Liver (tissue), 9 donors: ENCODE data around the gene FASN. TPM values are rescaled to one million over a fixed set of nuclear protein-coding genes. Genes with fewer than 3 reads are reported as not detected.

Experiments
- DNase-seq: peaks from one replicate; pipeline ENCODE4 v3.0.0-alpha.2; 2017; ENCODE audit warnings: low spot score
- H3K27ac ChIP-seq, 2 donors: one replicate each; pipeline ENCODE4 v1.7.0; 2013; ENCODE audit warnings: inconsistent platforms in 2 of 2, low read length in 2 of 2, control low read depth in 1 of 2, low read depth in 1 of 2, mild to moderate bottlenecking in 1 of 2
- H3K27me3 ChIP-seq, 4 donors: one replicate each; pipeline versions ENCODE4 v1.6.1 to v1.7.0; 2013; ENCODE audit warnings: low read length in 3 of 4, inconsistent platforms in 1 of 4, mild to moderate bottlenecking in 1 of 4, moderate library complexity in 1 of 4; ENCODE audit not compliant: control insufficient read depth in 4 of 4, insufficient read depth in 4 of 4
- H3K36me3 ChIP-seq, 4 donors: one replicate each; pipeline versions ENCODE4 v1.6.1 to v1.7.0; 2013; ENCODE audit warnings: low read length in 3 of 4, mild to moderate bottlenecking in 3 of 4, low read depth in 1 of 4, moderate library complexity in 1 of 4; ENCODE audit not compliant: control insufficient read depth in 4 of 4, insufficient read depth in 3 of 4
- H3K4me1 ChIP-seq, 4 donors: one replicate each; pipeline versions ENCODE4 v1.6.1 to v1.7.0; 2013; ENCODE audit warnings: low read length in 3 of 4, mild to moderate bottlenecking in 3 of 4, moderate library complexity in 1 of 4; ENCODE audit not compliant: control insufficient read depth in 4 of 4, insufficient read depth in 4 of 4
- H3K4me3 ChIP-seq, 3 donors: one replicate each; pipeline versions ENCODE4 v1.6.1 to v1.7.0; 2013; ENCODE audit warnings: low read length in 3 of 3, control low read depth in 1 of 3, low read depth in 1 of 3, mild to moderate bottlenecking in 1 of 3
- H3K9ac ChIP-seq, 2 donors: one replicate each; pipeline ENCODE4 v1.7.0; 2013; ENCODE audit warnings: low read length in 2 of 2, mild to moderate bottlenecking in 2 of 2, moderate library complexity in 2 of 2, control low read depth in 1 of 2, low read depth in 1 of 2
- H3K9me3 ChIP-seq, 4 donors: one replicate each; pipeline versions ENCODE4 v1.6.1 to v1.7.0; 2013; ENCODE audit warnings: low read length in 3 of 4; ENCODE audit not compliant: control insufficient read depth in 4 of 4
- EGR1 ChIP-seq, 2 donors: IDR thresholded peaks; 2 replicates each; pipeline ENCODE4 v1.6.1; 2016 to 2018; ENCODE audit warnings: antibody characterized with exemption in 2 of 2, low read depth in 2 of 2
- FOXA2 ChIP-seq: IDR thresholded peaks from 2 replicates; pipeline ENCODE4 v1.6.1; 2016; ENCODE audit warnings: antibody characterized with exemption
- GABPA ChIP-seq, 2 donors: IDR thresholded peaks in 1 of 2; conservative IDR thresholded peaks in 1 of 2; 2 replicates each; pipeline ENCODE4 v1.6.1; 2016; ENCODE audit warnings: antibody characterized with exemption in 2 of 2, mild to moderate bottlenecking in 1 of 2, moderate library complexity in 1 of 2
- NR2F2 ChIP-seq: IDR thresholded peaks from 2 replicates; pipeline ENCODE4 v1.6.1; 2016; ENCODE audit warnings: antibody characterized with exemption
- RAD21 ChIP-seq, 2 donors: IDR thresholded peaks; 2 replicates each; pipeline ENCODE4 v1.6.1; 2016; ENCODE audit warnings: antibody characterized with exemption in 2 of 2, mild to moderate bottlenecking in 2 of 2
- REST ChIP-seq: IDR thresholded peaks from 2 replicates; pipeline ENCODE4 v1.6.1; 2016; ENCODE audit warnings: antibody characterized with exemption, mild to moderate bottlenecking
- RXRA ChIP-seq, 2 donors: IDR thresholded peaks; 2 replicates each; pipeline ENCODE4 v1.6.1; 2017 to 2018; ENCODE audit warnings: antibody characterized with exemption in 2 of 2, mild to moderate bottlenecking in 1 of 2
- SP1 ChIP-seq: IDR thresholded peaks from 2 replicates; pipeline ENCODE4 v1.6.1; 2018; ENCODE audit warnings: antibody characterized with exemption, mild to moderate bottlenecking
- TAF1 ChIP-seq: conservative IDR thresholded peaks from 2 replicates; pipeline ENCODE4 v1.6.1; 2016; ENCODE audit warnings: antibody characterized with exemption, mild to moderate bottlenecking
- YY1 ChIP-seq: IDR thresholded peaks from 2 replicates; pipeline ENCODE4 v1.6.1; 2016; ENCODE audit warnings: antibody characterized with exemption, mild to moderate bottlenecking
- ZBTB33 ChIP-seq: IDR thresholded peaks from 2 replicates; pipeline ENCODE4 v1.6.1; 2016; ENCODE audit warnings: antibody characterized with exemption
- WGBS: extraction: QIAGEN DNeasy Blood & Tissue Kit; methylation state at CpG from one replicate; pipeline ENCODE4 v1.1.7; 2013; 5-methylcytosine and 5-hydroxymethylcytosine counted together
- polyA plus RNA-seq, 2 donors: library from polyadenylated mRNA; stranded (reverse) in 1 of 2; unstranded in 1 of 2; fragments of 200-250 nt in 1 of 2; fragments of >200 nt in 1 of 2; fragmentation: Nextera tagmentation in 1 of 2; extraction: Ambion mirVana in 1 of 2; gene quantifications; one replicate each; pipeline versions ENCODE4 v1.2.1 to v1.2.3, GENCODE V29; 2013 to 2015
- total RNA-seq, 2 donors: library from RNA; depleted of rRNA; stranded (reverse); fragments of >200 nt; gene quantifications; one replicate each; pipeline ENCODE4 v1.2.3, GENCODE V29; 2014
- TF ChIP-seq, protein P1 (sequence below): fragments of 150-350 bp; IDR thresholded peaks from 2 replicates; pipeline ENCODE4 v1.5.1; 2017; ENCODE audit warnings: improper control_type of control experiment, low read depth, low read length; ENCODE audit not compliant: missing input control
- donor health status: healthy.
- donor health status: healthy.
- donor health status: healthy.
- donor health status: healthy.
- donor health status: healthy.

FASN gene
- total and polyA plus RNA-seq, 4 donors = 53.1 to 229 (median 130) TPM

- TF ChIP-seq REST (no peak), NR2F2 (no peak)
Measured at GRCh38 chr17:82059272-82060000, 38.6 kb downstream of the FASN start (continued).

GRCh38 chr17:82058855-82059249 lies 39.2 kb downstream of the FASN start:
- Histone ChIP-seq H3K27ac (no peak overlapping the region), H3K9me3 (no peaks in the 10 kb centered on the region), H3K4me1 (peaks cover 3 to 14% (median 8%) of the 10 kb centered on the region in 4 donors), H3K36me3 (peaks cover 6 to 79% (median 32%) of the 10 kb centered on the region in 4 donors), H3K4me3 (no peak overlapping the region), H3K27me3 (no peaks in the 10 kb centered on the region), H3K9ac (no peak overlapping the region)
- no peak for TF ChIP-seq RAD21 (IDR thresholded peaks at IDR 0.05)
- TF ChIP-seq YY1 = no peak
- no peak for TF ChIP-seq NR2F2
- TF ChIP-seq SP1 = no peak
- TF ChIP-seq RXRA (IDR thresholded peaks at IDR 0.05) = no peak
- no peak for TF ChIP-seq TAF1
- no peak for DNase-seq
- WGBS = 88% methylated on average over 10 of the region's 10 CpGs

GRCh38 chr17:82058230-82058854 lies 39.7 kb downstream of the FASN start:
- Histone ChIP-seq H3K36me3 (peaks cover 6 to 76% (median 32%) of the 10 kb centered on the region in 4 donors), H3K27me3 (no peaks in the 10 kb centered on the region), H3K27ac (no peak overlapping the region), H3K9me3 (no peaks in the 10 kb centered on the region), H3K9ac (no peak overlapping the region), H3K4me3 (no peak overlapping the region), H3K4me1 (peaks cover 0 to 14% (median 7%) of the 10 kb centered on the region in 4 donors)
- TF ChIP-seq EGR1 (IDR thresholded peaks at IDR 0.05; ENCODE audit: low read depth in 2 of 2) (no peak), REST (no peak), GABPA (IDR thresholded peaks at IDR 0.05 in 1 of 2, conservative IDR thresholded peaks at IDR 0.05 in 1 of 2) (no peak), RAD21 (IDR thresholded peaks at IDR 0.05) (no peak), ZBTB33 (no peak), NR2F2 (no peak), FOXA2 (no peak), SP1 (no peak)
- TF ChIP-seq, protein P1, sequence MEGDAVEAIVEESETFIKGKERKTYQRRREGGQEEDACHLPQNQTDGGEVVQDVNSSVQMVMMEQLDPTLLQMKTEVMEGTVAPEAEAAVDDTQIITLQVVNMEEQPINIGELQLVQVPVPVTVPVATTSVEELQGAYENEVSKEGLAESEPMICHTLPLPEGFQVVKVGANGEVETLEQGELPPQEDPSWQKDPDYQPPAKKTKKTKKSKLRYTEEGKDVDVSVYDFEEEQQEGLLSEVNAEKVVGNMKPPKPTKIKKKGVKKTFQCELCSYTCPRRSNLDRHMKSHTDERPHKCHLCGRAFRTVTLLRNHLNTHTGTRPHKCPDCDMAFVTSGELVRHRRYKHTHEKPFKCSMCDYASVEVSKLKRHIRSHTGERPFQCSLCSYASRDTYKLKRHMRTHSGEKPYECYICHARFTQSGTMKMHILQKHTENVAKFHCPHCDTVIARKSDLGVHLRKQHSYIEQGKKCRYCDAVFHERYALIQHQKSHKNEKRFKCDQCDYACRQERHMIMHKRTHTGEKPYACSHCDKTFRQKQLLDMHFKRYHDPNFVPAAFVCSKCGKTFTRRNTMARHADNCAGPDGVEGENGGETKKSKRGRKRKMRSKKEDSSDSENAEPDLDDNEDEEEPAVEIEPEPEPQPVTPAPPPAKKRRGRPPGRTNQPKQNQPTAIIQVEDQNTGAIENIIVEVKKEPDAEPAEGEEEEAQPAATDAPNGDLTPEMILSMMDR = no peak
- WGBS = 76% methylated on average over 17 of the region's 17 CpGs
- no peak for DNase-seq
